C4-2B (cell line): ENCODE measurements around the gene AKIRIN1.

Source experiments
- CTCF ChIP-seq: fragments of 450-650 bp; conservative IDR thresholded peaks from 2 replicates; pipeline ENCODE4 v1.5.1; 2017; ENCODE audit warnings: mild to moderate bottlenecking
- ZFX ChIP-seq: fragments of 450-650 bp; IDR thresholded peaks from 2 replicates; pipeline ENCODE4 v1.6.1; 2017

- TF ChIP-seq CTCF (no peak), ZFX (no peak)
Observed at GRCh38 chr1:39003794-39004193, 12.7 kb downstream of the AKIRIN1 start.
